HTR-8/SVneo (cell line): ENCODE measurements around the gene GALNTL6.

Source experiments
- DNase-seq: peaks from one replicate; pipeline ENCODE4 v3.0.0; 2011; ENCODE audit warnings: low spot score, mixed read lengths; ENCODE audit not compliant: insufficient read length
- FAIRE-seq: peaks from 2 replicates; lab custom pipeline; 2011; peaks lifted over from hg19 to GRCh38; lab: Jason Lieb, UNC

The GALNTL6 gene

GRCh38 chr4:172819353-172819752 is 1006.1 kb downstream of the GALNTL6 start:
- FAIRE-seq (no peak), DNase-seq (no peak)

- FAIRE-seq: no peak
Observed at GRCh38 chr4:172822331-172822730, 1009.1 kb downstream of the GALNTL6 start.

DNA sequence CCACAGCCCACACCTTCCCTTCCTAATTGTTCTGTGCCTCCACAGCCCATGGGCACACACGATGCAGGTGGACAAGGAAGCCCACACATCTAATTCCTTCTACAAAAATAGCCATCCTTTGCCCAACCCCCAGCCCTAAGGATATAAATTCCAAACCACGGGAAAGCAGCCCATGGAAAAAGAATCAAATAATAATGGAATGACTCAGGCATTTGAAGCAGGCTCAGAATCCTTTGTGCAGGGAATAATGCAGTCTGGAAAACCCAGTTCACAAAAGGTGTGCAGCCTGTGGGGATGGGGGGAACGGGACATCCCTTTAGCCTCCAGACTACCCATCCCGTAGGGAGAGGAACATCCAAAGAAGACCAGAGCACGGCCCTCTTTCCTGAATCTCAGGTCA is 1013.1 kb downstream of the GALNTL6 start:
- DNase-seq: peak; percentile 43
- FAIRE-seq: no peak

More at GRCh38 chr4:172822331-172822730, 1009.1 kb downstream of the GALNTL6 start:
- no peak for DNase-seq

GRCh38 chr4:172826861-172827260 is 1013.7 kb downstream of the GALNTL6 start:
- DNase-seq (no peak), FAIRE-seq (no peak)

DNA sequence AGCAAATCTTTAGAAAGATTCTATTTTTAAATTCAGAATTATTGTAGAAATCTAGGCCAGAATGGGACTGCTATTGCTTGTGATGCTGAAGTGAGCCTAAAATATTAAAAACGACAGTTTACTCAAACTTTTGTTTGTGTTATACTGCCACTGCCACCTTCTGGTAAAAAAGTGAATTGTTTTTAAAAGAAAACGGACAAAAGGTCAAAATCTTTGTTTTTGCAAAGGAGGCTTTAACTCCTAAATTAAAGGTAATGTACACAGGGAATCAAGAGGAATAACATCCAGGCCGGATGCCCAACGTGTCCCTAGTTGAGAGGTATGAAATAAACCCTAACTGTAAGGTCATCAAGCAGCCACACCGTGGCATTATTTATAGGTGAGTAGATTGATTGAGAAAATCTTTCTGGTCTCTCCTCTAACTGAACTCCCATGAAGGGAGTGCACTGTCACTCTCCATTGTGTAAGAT is 1017.1 kb downstream of the GALNTL6 start:
- DNase-seq: no peak

DNA sequence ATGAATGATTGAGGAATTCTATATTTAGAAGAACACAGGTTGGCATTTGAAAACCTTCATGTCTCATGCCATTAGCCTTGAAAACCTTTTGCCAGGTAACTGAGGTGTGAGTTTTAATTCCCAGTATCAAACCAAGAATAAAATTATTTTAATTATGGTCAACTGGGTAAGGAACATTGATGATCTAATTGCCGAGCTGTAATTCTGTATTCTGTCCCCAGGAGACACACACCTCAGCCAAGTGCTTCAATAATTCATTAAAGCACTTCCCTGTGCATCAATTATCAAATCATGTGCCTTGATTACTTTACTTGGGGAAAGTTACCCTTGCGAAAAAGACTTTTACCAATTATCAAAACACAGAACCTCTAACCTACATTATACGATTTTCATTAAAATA is 1023.5 kb downstream of the GALNTL6 start:
- no peak for FAIRE-seq
- no peak for DNase-seq

More for the DNA sequence above, 1017.1 kb downstream of the GALNTL6 start:
- FAIRE-seq: no peak

DNA sequence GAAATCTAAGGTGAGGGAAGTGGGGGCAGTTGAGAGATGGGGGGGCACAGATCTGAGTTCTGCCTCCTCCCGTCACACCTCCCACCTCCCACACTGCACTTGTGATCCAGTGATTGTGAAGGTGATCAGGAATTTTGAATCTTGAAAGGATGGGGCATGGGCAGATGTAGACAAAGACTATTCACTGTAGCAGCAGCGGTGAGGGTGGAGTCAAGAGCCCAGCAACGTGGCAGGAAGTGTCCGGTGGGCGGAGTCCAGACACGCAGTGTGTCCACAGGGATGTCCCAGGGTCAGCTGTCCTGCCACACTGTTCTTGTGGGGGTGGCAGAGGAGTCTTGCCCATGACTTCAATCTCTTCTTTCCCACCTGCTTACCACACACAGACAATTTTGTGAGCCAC is 1024.9 kb downstream of the GALNTL6 start:
- no peak for DNase-seq
- no peak for FAIRE-seq

DNA sequence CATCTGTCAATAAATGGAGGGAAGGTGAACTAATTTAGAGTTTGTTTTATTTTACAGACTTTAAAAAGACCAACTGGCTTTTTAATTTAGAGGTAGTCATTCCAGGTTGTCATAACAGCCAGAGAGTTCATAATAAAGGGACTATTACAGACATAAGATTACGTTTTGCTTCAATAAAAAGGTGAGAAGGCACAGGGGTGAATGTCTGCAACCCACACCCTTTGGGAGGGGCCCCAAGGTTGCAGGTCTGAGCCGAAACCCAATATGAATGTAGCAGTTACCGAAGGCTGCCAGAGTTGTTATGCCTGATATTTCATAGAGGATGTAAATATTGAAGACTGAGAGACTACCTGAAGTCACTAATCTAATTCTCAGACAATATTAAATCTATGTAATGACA is 1025.7 kb downstream of the GALNTL6 start:
- FAIRE-seq (no peak), DNase-seq (no peak)

- no peak for FAIRE-seq
- no peak for DNase-seq
Observed at GRCh38 chr4:172842779-172843178, 1029.6 kb downstream of the GALNTL6 start.

GRCh38 chr4:172843192-172843591 is 1030.0 kb downstream of the GALNTL6 start:
- no peak for DNase-seq

DNA sequence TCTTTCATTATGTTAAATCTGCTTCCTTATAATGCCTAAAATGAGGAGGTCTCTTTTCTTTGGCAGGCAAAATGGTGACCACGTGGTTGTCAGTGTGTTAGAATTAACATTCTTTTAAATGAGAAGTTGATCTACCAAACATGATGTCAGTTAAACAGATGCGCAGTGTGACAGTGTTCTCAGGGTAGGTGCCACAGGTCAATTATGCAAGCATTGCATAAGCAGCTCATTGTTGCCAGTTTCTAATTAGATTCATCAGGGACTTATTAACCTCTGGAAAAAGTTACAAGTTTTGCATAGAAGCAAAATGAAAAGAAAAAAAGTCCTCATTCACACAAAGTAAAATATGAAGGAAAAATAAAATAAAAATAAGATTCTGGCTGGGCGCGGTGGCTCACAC is 1031.4 kb downstream of the GALNTL6 start:
- no peak for DNase-seq
- FAIRE-seq: no peak

More at GRCh38 chr4:172843192-172843591, 1030.0 kb downstream of the GALNTL6 start:
- no peak for FAIRE-seq

DNA sequence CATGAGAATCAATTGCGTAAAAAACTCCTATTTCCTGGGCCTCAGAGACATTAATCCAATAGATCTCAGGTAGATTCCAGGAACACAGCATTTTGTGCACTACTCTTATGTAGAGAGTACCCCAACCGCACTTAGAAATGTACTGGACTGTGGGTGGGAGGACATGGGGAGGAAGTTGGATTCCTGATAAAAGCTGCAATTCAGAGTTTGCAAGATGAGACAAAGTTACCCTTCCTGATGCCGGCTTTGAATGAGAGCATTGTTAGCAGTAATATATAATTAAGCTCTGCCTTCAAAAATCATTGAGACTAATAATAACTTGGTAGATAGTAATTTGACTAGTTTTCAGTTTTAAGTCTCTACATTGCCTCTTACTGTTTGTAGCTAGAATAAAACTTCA is 1032.1 kb downstream of the GALNTL6 start:
- DNase-seq: no peak
- no peak for FAIRE-seq

- FAIRE-seq: no peak
- peak; percentile 48 for DNase-seq
Observed at GRCh38 chr4:172850838-172851237, 1037.6 kb downstream of the GALNTL6 start.

GRCh38 chr4:172851534-172851933 is 1038.3 kb downstream of the GALNTL6 start:
- FAIRE-seq: no peak

GRCh38 chr4:172857026-172857425 is 1043.8 kb downstream of the GALNTL6 start:
- DNase-seq (no peak), FAIRE-seq (no peak)

More at GRCh38 chr4:172851534-172851933, 1038.3 kb downstream of the GALNTL6 start:
- DNase-seq: no peak

- DNase-seq: no peak
- peak; percentile 48 for FAIRE-seq
Observed at GRCh38 chr4:172858731-172859230, 1045.6 kb downstream of the GALNTL6 start.

DNA sequence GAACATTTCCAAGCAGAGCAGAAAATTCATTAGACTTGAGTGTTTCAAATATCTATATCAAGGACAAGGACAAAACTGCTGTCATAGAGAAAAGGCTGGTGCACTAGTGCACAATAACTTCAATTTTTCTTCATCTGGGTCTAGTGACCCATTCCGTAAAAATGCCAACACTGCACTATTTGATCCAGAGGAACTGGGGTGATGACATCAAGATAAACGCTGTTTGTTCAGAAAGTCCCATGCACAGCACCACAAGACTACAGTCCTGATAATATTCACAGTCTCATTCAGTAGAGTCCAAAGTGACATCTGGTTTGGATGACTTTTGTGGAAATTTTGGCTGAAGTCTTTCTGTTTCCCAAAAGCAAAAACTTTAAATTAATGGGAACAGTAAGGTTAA is 1051.9 kb downstream of the GALNTL6 start:
- DNase-seq (no peak), FAIRE-seq (no peak)

DNA sequence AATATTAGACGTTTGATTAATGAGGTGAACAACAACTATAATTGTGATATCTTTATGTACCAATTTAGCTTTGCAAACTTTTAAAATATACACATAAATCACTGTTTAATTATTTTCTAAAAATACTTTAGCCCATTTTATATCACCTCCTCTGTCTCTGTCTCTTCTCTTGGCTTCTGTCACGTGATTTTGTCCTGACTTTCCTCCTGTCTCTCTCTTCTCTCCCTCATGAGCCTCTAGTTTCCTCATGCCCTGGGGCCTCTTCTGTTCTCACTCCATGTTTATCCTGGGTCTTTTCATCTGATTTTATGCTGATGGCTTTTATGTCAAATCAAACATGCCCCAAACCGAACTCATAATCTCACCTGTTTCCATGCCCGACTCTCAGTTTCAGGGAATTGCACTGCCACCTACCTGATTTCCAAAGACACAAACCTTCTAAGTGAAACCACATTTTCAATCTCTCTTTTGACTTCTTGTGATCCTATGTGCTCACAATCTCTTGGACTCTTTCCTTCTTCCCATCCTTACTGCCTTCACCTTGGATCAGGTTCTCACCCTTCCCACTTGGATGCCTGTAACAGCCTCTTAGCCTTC is 1052.4 kb downstream of the GALNTL6 start:
- DNase-seq: no peak
- no peak for FAIRE-seq

GRCh38 chr4:172866421-172866820 is 1053.2 kb downstream of the GALNTL6 start:
- FAIRE-seq (no peak), DNase-seq (no peak)

GRCh38 chr4:172867835-172868234 is 1054.6 kb downstream of the GALNTL6 start:
- DNase-seq: no peak
- FAIRE-seq: no peak

GRCh38 chr4:172868271-172868670 is 1055.1 kb downstream of the GALNTL6 start:
- no peak for FAIRE-seq
- DNase-seq: no peak

DNA sequence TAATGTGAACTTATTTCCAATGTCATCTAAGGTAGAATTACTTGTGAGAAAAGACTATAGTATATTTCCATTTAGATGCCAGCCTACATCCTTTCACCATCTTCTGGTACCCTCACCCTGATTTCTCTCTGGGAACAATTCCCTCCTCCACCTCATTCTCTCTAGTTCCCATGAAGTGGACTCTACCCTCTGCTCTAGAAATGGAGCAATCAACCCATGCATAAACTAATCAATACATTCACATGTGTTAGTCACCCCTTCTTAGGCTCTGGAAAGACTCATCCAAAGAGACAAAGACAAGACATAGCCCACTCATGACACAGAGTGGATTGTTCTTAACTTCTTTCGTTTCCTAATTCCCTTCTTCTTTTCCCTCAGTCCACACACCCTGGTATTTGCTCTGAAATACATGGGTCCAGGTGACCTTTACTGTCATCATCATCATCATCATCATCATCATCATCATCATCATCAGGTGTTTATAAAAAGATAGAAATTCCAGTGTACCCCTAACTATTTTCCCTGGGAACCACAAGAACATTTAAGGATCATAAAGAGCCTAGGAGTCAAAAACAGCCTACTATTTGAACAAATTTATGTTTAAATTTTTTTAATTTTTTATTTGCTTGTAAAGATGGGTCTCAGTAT is 1056.5 kb downstream of the GALNTL6 start:
- DNase-seq (no peak), FAIRE-seq (peak; percentile 20)
